CD4-positive, CD25-positive, alpha-beta regulatory T cell (primary cell): ENCODE measurements around the gene YPEL1. TPM values are rescaled to one million over a fixed set of nuclear protein-coding genes. Genes with fewer than 3 reads are reported as not detected.

Experiments
- ATAC-seq, 2 donors: fragments of 150-1000 bp; cut with Tn5 transposase; one replicate each; pipeline ENCODE4 v1.10.0; 2021; ENCODE audit warnings: low read depth in 2 of 2, moderate number of reproducible peaks in 2 of 2, moderate library complexity in 1 of 2
- DNase-seq, 3 donors: peaks; one replicate each; pipeline versions ENCODE4 v3.0.0 to v3.0.0-alpha.2; 2012 to 2022; ENCODE audit warnings: mixed read lengths in 1 of 3
- H3K27ac ChIP-seq: one replicate; pipeline ENCODE4 v1.7.0; 2013; ENCODE audit warnings: mild to moderate bottlenecking, low read length; ENCODE audit not compliant: insufficient read depth, poor library complexity, severe bottlenecking
- H3K27me3 ChIP-seq: one replicate; pipeline ENCODE4 v1.7.0; 2013; ENCODE audit warnings: low read length; ENCODE audit not compliant: control insufficient read depth, insufficient read depth
- H3K36me3 ChIP-seq: one replicate; pipeline ENCODE4 v1.7.0; 2013; ENCODE audit warnings: mild to moderate bottlenecking, low read length, moderate library complexity; ENCODE audit not compliant: control insufficient read depth, insufficient read depth
- H3K4me1 ChIP-seq: 2 replicates; pipeline ENCODE4 v1.7.0; 2013; ENCODE audit warnings: mild to moderate bottlenecking, low read length; ENCODE audit not compliant: insufficient read depth, control insufficient read depth, poor library complexity, severe bottlenecking
- H3K4me3 ChIP-seq: one replicate; pipeline ENCODE4 v1.7.0; 2013; ENCODE audit warnings: low read depth, mild to moderate bottlenecking, low read length, moderate library complexity
- H3K9me3 ChIP-seq, 2 experiments: 1 replicate in 1 of 2; 2 replicates in 1 of 2; pipeline ENCODE4 v1.7.0; 2013; ENCODE audit warnings: low read length in 2 of 2, mild to moderate bottlenecking in 1 of 2, moderate library complexity in 1 of 2; ENCODE audit not compliant: control insufficient read depth in 2 of 2
- H3K27ac Mint-ChIP-seq, 3 donors: one replicate each; pipeline ENCODE4 v1.8.0; 2020 to 2022; ENCODE audit warnings: mild to moderate bottlenecking in 3 of 3, mixed read lengths in 3 of 3, moderate library complexity in 2 of 3
- H3K27me3 Mint-ChIP-seq: one replicate; pipeline ENCODE4 v1.8.0; 2022; ENCODE audit warnings: mild to moderate bottlenecking, mixed read lengths
- H3K36me3 Mint-ChIP-seq: one replicate; pipeline ENCODE4 v1.8.0; 2020; ENCODE audit warnings: mixed read lengths
- H3K4me1 Mint-ChIP-seq, 4 donors: one replicate each; pipeline ENCODE4 v1.8.0; 2020 to 2022; ENCODE audit warnings: mixed read lengths in 4 of 4, mild to moderate bottlenecking in 1 of 4
- H3K4me3 Mint-ChIP-seq, 4 donors: one replicate each; pipeline ENCODE4 v1.8.0; 2020 to 2022; ENCODE audit warnings: mild to moderate bottlenecking in 4 of 4, mixed read lengths in 4 of 4, moderate library complexity in 3 of 4
- H3K9me3 Mint-ChIP-seq, 7 donors: one replicate each; pipeline ENCODE4 v1.8.0; 2020 to 2022; ENCODE audit warnings: mixed read lengths in 7 of 7, mild to moderate bottlenecking in 3 of 7, moderate library complexity in 2 of 7
- polyA plus RNA-seq, 4 donors: library from polyadenylated mRNA; unstranded; fragments of 300-500 nt; fragmentation: Illumina TruSeq; gene quantifications; one replicate each; pipeline ENCODE4 v1.2.3, GENCODE V29; 2021
- total RNA-seq: library from RNA; stranded (reverse); gene quantifications from one replicate; pipeline ENCODE4 v1.2.3, GENCODE V29; 2022

YPEL1 gene
- 8.9 TPM for total RNA-seq
- 10 to 100 TPM in 2 of 4 donors, 1 to 10 TPM in 2; 5.4 to 20.1 (median 11.3) TPM for polyA plus RNA-seq

- Mint-ChIP-seq H3K36me3 (no peaks in the 10 kb centered on the region), H3K9me3 (no peaks in the 10 kb centered on the region), H3K27me3 (peaks cover 6% of the 10 kb centered on the region), H3K4me3 (peak within 1 kb of the TSS; percentile 90 to 98 (median 92)), H3K4me1 (peaks cover 12 to 17% (median 14%) of the 10 kb centered on the region in 4 donors), H3K27ac (peak within 1 kb of the TSS in 2 of 3 donors; percentile 91)
- Histone ChIP-seq H3K4me3 (peak within 1 kb of the TSS; percentile 88), H3K4me1 (peaks cover 18% of the 10 kb centered on the region), H3K27me3 (no peaks in the 10 kb centered on the region), H3K9me3 (no peaks in the 10 kb centered on the region), H3K27ac (peak within 1 kb of the TSS; percentile 72), H3K36me3 (no peaks in the 10 kb centered on the region)
- DNase-seq (peak; percentile 93 to 97 (median 96)), ATAC-seq (peak; percentile 96)
These were observed at the start of gene YPEL1 for GRCh38 chr22:21735200-21736083. YPEL1 (minus strand) TSS chr22:21735794; CDS start chr22:21710744, 25,050 bp downstream.

DNA sequence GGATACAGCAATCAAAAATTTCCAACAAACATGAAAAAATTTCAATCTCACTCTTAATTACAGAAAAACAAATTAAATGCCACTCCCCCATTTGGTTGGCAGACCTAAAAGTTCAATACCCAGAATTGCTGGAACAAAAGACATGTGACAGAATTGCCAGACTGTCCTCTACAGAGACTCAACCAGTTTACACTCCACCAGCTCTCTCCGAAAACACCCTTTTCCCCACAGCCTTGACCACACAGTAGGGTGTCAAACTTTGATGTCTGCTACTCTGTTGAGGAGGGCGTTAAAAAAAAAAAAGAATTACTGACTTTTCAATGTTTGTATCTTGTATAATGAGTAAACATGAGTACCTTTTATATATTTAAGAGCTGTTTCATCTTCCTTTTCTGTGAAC lies 44.7 kb upstream of the YPEL1 start:
- no peak for DNase-seq
- H3K27me3 ChIP-seq = no peaks in the 10 kb centered on the region
- no peak overlapping the region for H3K4me3 Mint-ChIP-seq
- H3K4me1 ChIP-seq = no peaks in the 10 kb centered on the region
- H3K27me3 Mint-ChIP-seq = no peaks in the 10 kb centered on the region
- no peaks in the 10 kb centered on the region for H3K9me3 Mint-ChIP-seq
- peaks cover 28% of the 10 kb centered on the region for H3K36me3 ChIP-seq
- H3K4me3 ChIP-seq = no peak overlapping the region
- peaks cover 0 to 14% (median 6%) of the 10 kb centered on the region in 4 donors for H3K4me1 Mint-ChIP-seq
- peaks cover 25% of the 10 kb centered on the region for H3K36me3 Mint-ChIP-seq
- H3K27ac ChIP-seq = no peak overlapping the region
- no peaks in the 10 kb centered on the region for H3K9me3 ChIP-seq
- H3K27ac Mint-ChIP-seq = peak overlapping the region in 2 of 3 donors; percentile 26 to 33
- no peak for ATAC-seq

DNA sequence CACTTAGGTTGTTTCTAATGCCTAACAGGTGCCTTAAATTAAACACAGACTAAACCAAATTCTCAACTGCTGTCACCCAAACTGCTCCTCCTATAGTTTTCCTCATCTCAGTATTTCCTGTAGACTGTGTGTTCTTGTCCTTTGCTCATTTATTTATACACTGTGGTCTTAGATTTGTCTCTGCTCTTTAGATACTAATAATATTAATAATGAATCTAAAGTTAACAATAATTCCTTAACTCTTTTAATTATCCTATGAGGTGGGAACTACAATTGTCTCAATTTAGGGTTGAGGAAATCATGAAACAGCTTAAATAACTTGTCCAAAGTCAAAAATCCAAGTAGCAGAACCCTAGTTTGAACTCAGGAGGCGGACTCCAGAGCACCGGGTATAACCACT lies 43.9 kb upstream of the YPEL1 start:
- H3K4me3 ChIP-seq = no peak overlapping the region
- Mint-ChIP-seq H3K4me1 (peaks cover 0 to 14% (median 6%) of the 10 kb centered on the region in 4 donors), H3K27ac (peak overlapping the region in 1 of 3 donors; percentile 26), H3K4me3 (no peak overlapping the region), H3K9me3 (no peaks in the 10 kb centered on the region), H3K36me3 (peaks cover 25% of the 10 kb centered on the region), H3K27me3 (no peaks in the 10 kb centered on the region)
- no peaks in the 10 kb centered on the region for H3K27me3 ChIP-seq
- ATAC-seq (no peak), DNase-seq (no peak)
- no peak overlapping the region for H3K27ac ChIP-seq
- H3K9me3 ChIP-seq = no peaks in the 10 kb centered on the region
- peaks cover 23% of the 10 kb centered on the region for H3K36me3 ChIP-seq
- no peaks in the 10 kb centered on the region for H3K4me1 ChIP-seq

GRCh38 chr22:21778705-21779363 lies 43.2 kb upstream of the YPEL1 start:
- Histone ChIP-seq H3K9me3 (no peaks in the 10 kb centered on the region), H3K36me3 (peaks cover 23% of the 10 kb centered on the region), H3K4me1 (no peaks in the 10 kb centered on the region), H3K4me3 (no peak overlapping the region), H3K27me3 (no peaks in the 10 kb centered on the region), H3K27ac (no peak overlapping the region)
- ATAC-seq (no peak), DNase-seq (no peak)
- H3K27me3 Mint-ChIP-seq = no peaks in the 10 kb centered on the region
- H3K4me1 Mint-ChIP-seq = peaks cover 0 to 14% (median 6%) of the 10 kb centered on the region in 4 donors
- peak overlapping the region in 1 of 3 donors; percentile 26 for H3K27ac Mint-ChIP-seq
- no peak overlapping the region for H3K4me3 Mint-ChIP-seq
- peaks cover 28% of the 10 kb centered on the region for H3K36me3 Mint-ChIP-seq
- no peaks in the 10 kb centered on the region for H3K9me3 Mint-ChIP-seq

DNA sequence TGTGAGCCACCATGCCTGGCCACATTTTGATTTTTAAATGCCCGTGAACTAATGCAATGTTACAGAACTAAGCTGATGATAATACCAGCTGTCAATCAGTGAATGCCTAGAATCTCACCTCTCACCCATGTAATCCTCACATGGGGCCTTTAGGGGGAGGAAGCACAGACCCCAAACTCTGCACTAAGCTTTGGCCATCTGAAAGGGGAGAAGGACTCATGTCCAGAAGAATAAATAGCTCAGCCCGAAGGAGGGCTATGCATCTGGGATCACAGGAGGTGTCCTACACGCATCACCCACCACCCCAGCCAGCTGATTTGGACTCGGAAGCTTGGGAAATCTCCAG lies 36.0 kb upstream of the YPEL1 start:
- Mint-ChIP-seq H3K27me3 (no peaks in the 10 kb centered on the region), H3K4me3 (no peak overlapping the region), H3K4me1 (peaks cover 4 to 10% (median 7%) of the 10 kb centered on the region in 4 donors), H3K9me3 (no peaks in the 10 kb centered on the region), H3K27ac (no peak overlapping the region), H3K36me3 (peaks cover 44% of the 10 kb centered on the region)
- no peaks in the 10 kb centered on the region for H3K9me3 ChIP-seq
- H3K27me3 ChIP-seq = no peaks in the 10 kb centered on the region
- H3K4me3 ChIP-seq = no peak overlapping the region
- peaks cover 60% of the 10 kb centered on the region for H3K36me3 ChIP-seq
- peaks cover 3% of the 10 kb centered on the region for H3K4me1 ChIP-seq
- ATAC-seq (no peak), DNase-seq (no peak)
- H3K27ac ChIP-seq = no peak overlapping the region

DNA sequence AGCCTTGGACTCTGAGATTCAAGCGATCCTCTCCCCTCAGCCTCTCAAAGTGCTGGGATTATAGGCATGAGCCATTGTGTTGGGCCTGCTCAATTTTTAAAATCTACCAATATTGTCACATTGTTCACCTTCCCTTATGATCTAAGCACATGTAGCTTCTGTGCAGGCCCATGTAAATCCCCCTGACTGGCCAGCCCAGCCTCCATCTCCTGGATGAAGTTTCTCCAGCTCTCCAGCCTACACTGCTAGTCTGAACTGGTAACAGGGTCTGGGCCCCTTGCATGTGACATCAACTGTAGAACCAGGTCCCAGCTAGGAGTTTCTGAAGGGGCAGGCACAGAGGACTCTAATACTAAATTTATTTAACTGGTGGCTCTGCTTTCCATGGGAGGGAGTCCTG lies 32.8 kb upstream of the YPEL1 start:
- Histone ChIP-seq H3K4me3 (no peak overlapping the region), H3K27ac (no peak overlapping the region), H3K4me1 (peaks cover 20% of the 10 kb centered on the region), H3K27me3 (no peaks in the 10 kb centered on the region), H3K9me3 (no peaks in the 10 kb centered on the region), H3K36me3 (peaks cover 85% of the 10 kb centered on the region)
- Mint-ChIP-seq H3K9me3 (no peaks in the 10 kb centered on the region), H3K4me3 (no peak overlapping the region), H3K27ac (peak overlapping the region in 1 of 3 donors; percentile 71), H3K27me3 (no peaks in the 10 kb centered on the region), H3K4me1 (peaks cover 0 to 27% (median 23%) of the 10 kb centered on the region in 4 donors), H3K36me3 (peaks cover 59% of the 10 kb centered on the region)
- no peak for ATAC-seq
- no peak for DNase-seq

DNA sequence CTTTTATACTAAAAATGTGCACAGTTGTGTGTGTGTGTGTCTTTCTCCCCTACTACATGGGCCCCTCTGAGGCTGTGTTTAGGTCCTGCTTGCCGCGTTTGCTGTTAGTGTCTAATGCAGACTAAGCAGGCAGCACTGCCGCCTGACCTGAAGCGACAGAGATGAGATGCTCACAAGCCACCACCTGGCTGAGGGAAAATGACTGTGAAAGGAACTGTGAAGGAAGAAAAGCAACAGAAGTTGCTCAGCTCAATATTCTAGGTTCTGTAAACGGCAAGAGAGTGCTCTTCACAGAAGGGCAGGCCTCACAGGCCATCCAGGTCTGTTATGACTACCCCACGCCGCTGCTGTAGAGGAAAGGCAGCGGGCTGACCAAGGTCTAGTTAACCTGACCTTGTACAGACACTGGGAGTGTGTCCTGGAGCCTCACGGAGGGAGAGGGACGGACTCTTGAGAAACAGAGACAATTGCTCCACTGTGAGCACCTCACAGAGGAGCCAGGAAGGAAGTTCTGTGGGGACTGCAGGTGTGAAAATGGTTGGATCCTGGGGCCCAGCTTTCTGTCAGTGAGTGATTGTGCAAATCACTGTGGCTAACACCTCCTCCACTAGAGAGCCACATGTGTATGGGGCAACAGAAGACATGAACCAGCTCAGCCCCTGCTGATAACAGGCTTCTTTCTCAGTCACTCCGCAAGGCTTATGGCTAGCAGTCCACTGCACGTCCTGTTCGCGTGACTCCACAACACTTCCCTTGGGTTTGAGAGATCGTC lies 31.3 kb upstream of the YPEL1 start:
- Histone ChIP-seq H3K4me1 (peaks cover 23% of the 10 kb centered on the region), H3K4me3 (no peak overlapping the region), H3K9me3 (no peaks in the 10 kb centered on the region), H3K27me3 (no peaks in the 10 kb centered on the region), H3K36me3 (peaks cover 89% of the 10 kb centered on the region), H3K27ac (peak overlapping the region; percentile 47)
- Mint-ChIP-seq H3K36me3 (peaks cover 56% of the 10 kb centered on the region), H3K9me3 (no peaks in the 10 kb centered on the region), H3K27ac (peak overlapping the region in 2 of 3 donors; percentile 49 to 78), H3K4me1 (peaks cover 0 to 31% (median 26%) of the 10 kb centered on the region in 4 donors), H3K4me3 (peak overlapping the region in 1 of 4 donors; percentile 18), H3K27me3 (no peaks in the 10 kb centered on the region)
- ATAC-seq (peak; percentile 54 to 59), DNase-seq (peak in 1 of 3 donors; percentile 42)
